HepG2 (cell line): ENCODE results near the gene G6PC3. TPM values are rescaled to one million over a fixed set of nuclear protein-coding genes. Genes with fewer than 3 reads are reported as not detected.
A peak's percentile ranks its signal among the peaks of the same experiment; 100 is the strongest.

Experiments used
- BATF2 ChIP-seq: sonication (generic); formaldehyde crosslinking; IDR thresholded peaks from 2 replicates; pipeline ENCODE4 v1.8.0; 2022; ENCODE audit warnings: mild to moderate bottlenecking, missing genetic modification reagents, moderate library complexity
- CEBPG ChIP-seq: IDR thresholded peaks from 2 replicates; pipeline ENCODE4 v1.6.1; 2016
- ERF ChIP-seq: IDR thresholded peaks from 2 replicates; pipeline ENCODE4 v1.6.1; 2018; ENCODE audit warnings: missing biosample characterization, missing genetic modification reagents
- ETV6 ChIP-seq: sonication (generic); formaldehyde crosslinking; conservative IDR thresholded peaks from 2 replicates; pipeline ENCODE4 v1.4.0; 2020; ENCODE audit warnings: missing genetic modification reagents
- FOXJ3 ChIP-seq: sonication (generic); formaldehyde crosslinking; IDR thresholded peaks from 2 replicates; pipeline ENCODE4 v1.4.0; 2020; ENCODE audit warnings: missing genetic modification reagents, mild to moderate bottlenecking, borderline replicate concordance
- GLI4 ChIP-seq: sonication (generic); formaldehyde crosslinking; IDR thresholded peaks from 2 replicates; pipeline ENCODE4 v1.5.1; 2020; ENCODE audit warnings: missing genetic modification reagents, mild to moderate bottlenecking, moderate library complexity, borderline replicate concordance
- HNRNPL ChIP-seq: fragments of 200-400 bp; formaldehyde crosslinking; IDR thresholded peaks from 2 replicates; pipeline ENCODE4 v1.6.1; 2017; ENCODE audit warnings: mild to moderate bottlenecking, low read depth, low read length
- KDM3A ChIP-seq: IDR thresholded peaks from 2 replicates; pipeline ENCODE4 v1.6.1; 2018; ENCODE audit warnings: low read depth, missing compliant biosample characterization
- KMT2A ChIP-seq: sonication (generic); formaldehyde crosslinking; IDR thresholded peaks from 2 replicates; pipeline ENCODE4 v1.4.0; 2020; ENCODE audit warnings: missing genetic modification reagents
- NFRKB ChIP-seq: fragments of 450-650 bp; IDR thresholded peaks from 2 replicates; pipeline ENCODE4 v1.6.1; 2017
- RAD21 ChIP-seq: fragments of 450-650 bp; formaldehyde crosslinking; IDR thresholded peaks from 2 replicates; pipeline ENCODE4 v1.5.0; 2020; ENCODE audit warnings: mild to moderate bottlenecking
- SAP130 ChIP-seq: IDR thresholded peaks from 2 replicates; pipeline ENCODE4 v1.6.1; 2016; ENCODE audit warnings: low read depth
- STAG1 ChIP-seq: sonication (generic); formaldehyde crosslinking; IDR thresholded peaks from 2 replicates; pipeline ENCODE4 v1.4.0; 2020; ENCODE audit warnings: missing genetic modification reagents
- XRCC5 ChIP-seq: fragments of 200-400 bp; formaldehyde crosslinking; optimal IDR thresholded peaks from 2 replicates; pipeline ENCODE3; 2017; ENCODE audit warnings: mild to moderate bottlenecking, low read length
- ZBTB7B ChIP-seq: sonication (generic); formaldehyde crosslinking; IDR thresholded peaks from 2 replicates; pipeline ENCODE4 v1.4.0; 2020; ENCODE audit warnings: missing genetic modification reagents
- ZNF234 ChIP-seq: sonication (generic); formaldehyde crosslinking; conservative IDR thresholded peaks from 2 replicates; pipeline ENCODE4 v1.5.1; 2020; ENCODE audit warnings: mild to moderate bottlenecking, missing genetic modification reagents
- ZNF362 ChIP-seq: sonication (generic); formaldehyde crosslinking; IDR thresholded peaks from 2 replicates; pipeline ENCODE4 v1.4.0; 2020; ENCODE audit warnings: missing genetic modification reagents, mild to moderate bottlenecking, borderline replicate concordance
- ZNF609 ChIP-seq: sonication (generic); formaldehyde crosslinking; IDR thresholded peaks from 2 replicates; pipeline ENCODE4 v1.4.0; 2020; ENCODE audit warnings: mild to moderate bottlenecking, missing genetic modification reagents, borderline replicate concordance
- ZNF749 ChIP-seq: sonication (generic); formaldehyde crosslinking; IDR thresholded peaks from 2 replicates; pipeline ENCODE4 v1.8.0; 2022; ENCODE audit warnings: mild to moderate bottlenecking, missing genetic modification reagents, moderate library complexity, borderline replicate concordance
- ZNF776 ChIP-seq: sonication (generic); formaldehyde crosslinking; IDR thresholded peaks from 2 replicates; pipeline ENCODE4 v1.4.0; 2020; ENCODE audit warnings: mild to moderate bottlenecking, missing genetic modification reagents
- ZNF784 ChIP-seq: sonication (generic); formaldehyde crosslinking; IDR thresholded peaks from 2 replicates; pipeline ENCODE4 v1.5.1; 2020; ENCODE audit warnings: missing genetic modification reagents, mild to moderate bottlenecking, borderline replicate concordance
- ZSCAN5A ChIP-seq: sonication (generic); formaldehyde crosslinking; IDR thresholded peaks from 2 replicates; pipeline ENCODE4 v1.8.0; 2022; ENCODE audit warnings: mild to moderate bottlenecking, missing genetic modification reagents, borderline replicate concordance
- polyA plus RNA-seq, 8 experiments: library from polyadenylated mRNA; depleted of rRNA in 3 of 8; stranded (reverse) in 7 of 8; unstranded in 1 of 8; fragments of >200 nt; fragmentation: Illumina TruSeq in 4 of 8; extraction: Trizol in 4 of 8; gene quantifications; 2 replicates each; pipeline versions ENCODE4 v1.2.1 to v1.2.3, GENCODE V29; 2011 to 2016; ENCODE audit warnings: low read depth in 4 of 8, missing spikeins in 1 of 8, mixed read lengths in 1 of 8; ENCODE audit not compliant: insufficient read depth in 1 of 8
- total RNA-seq, 5 experiments: library from RNA; depleted of rRNA; stranded (reverse); fragments of >200 nt; fragmentation: Illumina TruSeq; extraction: Trizol; gene quantifications; 2 replicates each; pipeline ENCODE4 v1.2.3, GENCODE V29; 2016; ENCODE audit warnings: low read depth in 1 of 5

Gene G6PC3
- total and polyA plus RNA-seq, 2 of the 13 experiments (the other 11 are each of a cell fraction or from before 2014, with no cell fraction given) = 38.5 to 75.8 TPM

GRCh38 chr17:44083250-44083849, 12.8 kb downstream of the G6PC3 start (continued):
- TF ChIP-seq ZNF609 (CRISPR knock-in tag) (0 out of 2 replicates have a peak, but pooled peaks have one; percentile 45), RAD21 (CRISPR knock-in tag) (peak; percentile 99), ZNF234 (CRISPR knock-in tag) (no peak), ZNF776 (CRISPR knock-in tag) (0 out of 2 replicates have a peak, but pooled peaks have one; percentile 56), SAP130 (peak; percentile 63), ZSCAN5A (no peak), KMT2A (CRISPR knock-in tag) (peak; percentile 56; the same call in 1 of the 2 replicates), ZBTB7B (peak; percentile 68; the same call in 1 of the 2 replicates), ETV6 (CRISPR knock-in tag) (peak; percentile 73; the same call in 1 of the 2 replicates), NFRKB (no peak), ZNF749 (CRISPR knock-in tag) (no peak), ZNF362 (peak; percentile 77), HNRNPL (peak; percentile 95), ERF (CRISPR knock-in tag) (no peak), XRCC5 (peak; percentile 83), ZNF784 (CRISPR knock-in tag) (0 out of 2 replicates have a peak, but pooled peaks have one; percentile 56), STAG1 (CRISPR knock-in tag) (peak; percentile 98), BATF2 (CRISPR knock-in tag) (peak; percentile 62; the same call in 1 of the 2 replicates), FOXJ3 (CRISPR knock-in tag) (no peak), CEBPG (CRISPR knock-in tag) (peak; percentile 44), GLI4 (no peak), KDM3A (peak; percentile 92; the same call in 1 of the 2 replicates)
